GM19397 (cell line): ENCODE results near the gene SETX.

ENCODE experiments used
- ATAC-seq: cut with Tn5 transposase; IDR thresholded peaks from one replicate; pipeline ENCODE4 v1.9.1; 2021; ENCODE audit warnings: mild to moderate bottlenecking, moderate library complexity; ENCODE audit not compliant: unreplicated experiment

The SETX gene

DNA sequence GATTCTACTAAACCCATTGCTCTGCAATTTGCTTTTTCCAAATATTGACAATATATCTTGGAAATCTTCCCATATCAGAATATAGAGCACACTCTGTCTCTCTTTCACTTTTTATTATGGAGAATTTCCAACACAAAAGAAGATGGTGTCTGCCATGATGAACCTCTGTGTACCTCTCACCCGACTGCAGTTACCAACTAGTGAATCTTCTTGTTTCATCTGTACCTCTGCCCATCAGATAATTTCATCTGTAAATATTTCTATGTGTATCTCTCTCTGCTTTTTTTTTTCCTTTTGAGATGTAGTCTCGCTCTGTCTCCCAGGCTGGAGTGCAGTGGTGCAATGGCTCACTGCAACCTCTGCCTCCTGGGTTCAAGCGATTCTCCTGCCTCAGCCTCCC is 130.1 kb downstream of the SETX start:
- no peak for ATAC-seq

DNA sequence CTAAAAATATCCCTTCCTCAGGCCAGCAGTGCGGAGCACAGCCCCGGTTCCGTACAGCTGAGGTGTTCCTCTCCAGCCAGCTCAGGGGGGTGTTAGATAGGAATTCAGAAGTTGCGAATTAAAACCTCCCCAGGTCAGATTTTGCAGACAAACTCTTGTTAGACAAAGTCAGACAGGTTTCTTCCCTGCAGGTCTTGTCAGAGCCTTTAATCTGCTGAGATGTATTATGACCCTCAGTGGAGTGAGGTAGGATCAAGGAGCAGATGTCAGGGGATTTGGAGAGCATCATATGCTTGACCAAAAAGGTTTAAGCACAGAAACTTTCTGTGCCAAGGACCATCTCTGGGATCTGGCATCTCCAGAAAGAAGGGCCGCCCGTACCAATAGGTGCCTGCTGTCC is 132.8 kb downstream of the SETX start:
- no peak for ATAC-seq

- no peak for ATAC-seq
Measured at GRCh38 chr9:132218208-132218607, 136.6 kb downstream of the SETX start.

- ATAC-seq = no peak
Measured at GRCh38 chr9:132216861-132217619, 137.7 kb downstream of the SETX start.

DNA sequence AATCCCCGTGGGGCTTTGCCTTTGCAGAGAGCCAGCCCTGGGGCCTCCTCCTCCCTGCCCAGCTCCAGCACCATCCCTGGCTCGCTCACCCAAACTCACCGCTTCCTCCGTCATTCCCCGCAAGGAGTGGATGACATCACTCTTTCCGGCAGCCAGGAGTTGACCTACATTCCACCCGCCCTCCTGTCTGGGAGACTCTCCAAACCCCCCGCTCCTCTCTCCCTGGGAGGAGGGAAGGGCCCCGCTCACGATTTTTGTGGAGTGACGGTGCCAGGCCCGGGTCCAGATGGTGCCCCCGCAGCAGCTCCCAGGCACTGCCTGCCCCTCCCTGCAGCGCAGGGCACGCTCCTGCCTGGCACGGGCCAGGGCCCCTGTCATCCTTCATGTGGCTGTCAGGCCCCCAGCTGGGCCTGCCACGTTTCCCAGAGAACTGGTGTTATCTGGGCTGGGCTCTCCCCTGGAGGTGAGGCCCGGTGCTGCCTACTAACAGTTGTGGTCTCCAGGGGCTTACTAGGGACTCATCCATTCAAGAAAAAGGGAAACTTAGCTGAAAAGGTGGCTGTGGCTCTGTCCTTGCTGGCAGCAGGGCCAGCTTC is 140.7 kb downstream of the SETX start:
- ATAC-seq = no peak

DNA sequence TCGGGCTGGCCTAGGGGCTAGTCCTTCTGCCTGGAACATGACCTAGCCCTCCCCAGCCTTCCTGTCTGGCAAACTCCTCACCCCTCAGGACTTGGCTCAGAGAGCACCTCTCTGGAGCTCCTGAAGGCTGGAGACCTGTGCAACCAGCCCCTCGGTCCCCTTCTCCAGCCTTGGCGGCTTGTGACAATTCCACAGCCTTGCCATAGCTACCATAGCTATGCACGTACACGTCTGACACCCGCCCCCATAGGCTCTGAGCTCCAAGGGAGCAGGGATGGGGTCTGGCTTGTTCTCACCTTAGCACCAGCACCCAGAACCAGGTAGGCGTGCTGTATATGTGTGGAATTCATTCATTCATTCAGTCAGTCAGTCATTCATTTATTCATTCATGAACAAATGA is 143.2 kb downstream of the SETX start:
- no peak for ATAC-seq
